Inflammatory macrophage (primary cell): ENCODE results near the gene KIRREL1.
A peak's percentile ranks its signal among the peaks of the same experiment; 100 is the strongest.
"Not testable (repeated sequence)": the region's sequence is repeated elsewhere in the genome, so short reads cannot be mapped to it uniquely, and the experiment has no call there.

Experiments
- DNase-seq, 2 donors: peaks; one replicate each; pipeline ENCODE4 v3.0.0-alpha.2; 2020 to 2022

Gene KIRREL1

GRCh38 chr1:158112994-158113758, 119.7 kb downstream of the KIRREL1 start:
- peak in 1 of 2 donors; percentile 10 for DNase-seq

DNA sequence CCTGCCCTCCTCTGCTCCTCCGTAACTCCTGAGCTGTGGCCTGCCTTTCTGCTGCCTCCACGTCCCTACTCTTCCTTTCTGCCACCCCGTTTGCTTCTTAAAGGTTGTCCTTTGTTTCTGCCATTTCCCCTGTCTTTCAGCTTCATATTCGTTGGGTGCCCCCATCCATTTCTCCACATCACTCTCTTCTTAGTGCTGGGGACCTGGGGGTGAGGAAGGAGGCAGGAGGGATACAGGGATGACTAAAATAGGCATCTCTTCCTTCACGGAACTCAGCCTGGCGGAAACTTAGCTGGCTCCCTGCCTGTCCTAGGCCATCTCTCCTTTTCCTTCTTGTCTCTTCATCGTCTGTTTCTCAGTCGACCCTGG, 120.3 kb downstream of the KIRREL1 start:
- DNase-seq, result no peak

DNA sequence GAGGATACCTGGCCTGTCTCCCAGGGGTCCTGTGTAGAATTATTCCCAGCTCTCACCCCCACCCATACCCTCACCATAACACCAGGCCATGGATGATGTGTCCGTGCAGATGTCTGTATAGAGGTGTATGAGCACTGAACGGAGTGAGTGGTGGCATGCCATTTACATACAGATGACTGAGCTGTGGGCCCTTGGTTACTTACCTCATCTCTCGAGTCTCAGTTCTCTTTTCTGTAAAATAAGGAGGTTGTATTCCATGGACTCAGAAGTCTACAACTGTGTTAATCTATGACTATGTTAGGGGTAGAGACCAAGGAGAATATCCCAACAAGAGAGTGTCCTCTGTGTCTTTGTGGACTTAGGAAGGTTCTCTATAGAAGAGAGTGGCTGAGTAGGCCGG, 121.7 kb downstream of the KIRREL1 start:
- peak; percentile 39 to 51 for DNase-seq

- no peak for DNase-seq
Measured at GRCh38 chr1:158116311-158117167, 123.1 kb downstream of the KIRREL1 start.

DNA sequence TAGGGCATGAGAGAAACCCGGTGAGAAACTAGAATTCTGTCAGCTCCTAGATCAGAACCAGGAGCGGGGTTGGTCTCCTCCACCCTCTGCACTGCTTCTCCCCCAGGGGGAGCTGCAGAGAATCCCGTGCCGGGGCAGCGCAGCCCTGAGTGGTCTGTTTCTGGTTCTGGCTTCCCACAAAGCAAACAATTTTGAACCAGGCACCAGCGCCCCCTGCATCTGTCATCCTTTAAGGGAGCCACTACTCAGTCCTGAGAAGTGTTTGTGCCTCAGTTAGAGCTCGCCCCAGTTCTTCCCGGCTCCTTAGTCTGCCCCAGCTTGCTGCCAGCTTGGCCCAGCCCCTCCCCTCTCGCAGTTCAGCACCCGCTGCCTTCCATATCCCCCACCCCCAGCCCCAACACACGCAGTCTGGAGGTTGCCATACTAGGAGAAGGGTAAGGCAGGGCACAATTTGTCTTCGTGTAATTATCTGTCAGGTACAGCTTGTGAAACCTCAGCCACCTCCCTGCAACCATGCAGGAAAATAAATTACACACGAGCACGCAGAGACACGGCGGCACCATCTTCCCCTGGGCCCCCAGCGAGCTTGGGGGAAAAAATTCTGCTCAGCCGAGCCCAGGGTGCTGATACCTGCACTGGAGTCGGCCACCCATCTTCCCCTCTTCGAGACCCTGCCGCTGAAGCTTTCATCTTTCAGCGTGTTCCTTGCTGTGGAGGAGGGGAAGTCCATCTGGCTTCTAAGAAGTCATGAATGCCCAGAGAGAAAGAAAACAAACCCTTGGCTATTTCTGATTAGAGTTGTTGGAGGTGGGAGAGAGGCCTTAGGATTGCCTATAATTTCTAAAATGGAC, 124.6 kb downstream of the KIRREL1 start:
- peak; percentile 26 to 50 for DNase-seq

DNA sequence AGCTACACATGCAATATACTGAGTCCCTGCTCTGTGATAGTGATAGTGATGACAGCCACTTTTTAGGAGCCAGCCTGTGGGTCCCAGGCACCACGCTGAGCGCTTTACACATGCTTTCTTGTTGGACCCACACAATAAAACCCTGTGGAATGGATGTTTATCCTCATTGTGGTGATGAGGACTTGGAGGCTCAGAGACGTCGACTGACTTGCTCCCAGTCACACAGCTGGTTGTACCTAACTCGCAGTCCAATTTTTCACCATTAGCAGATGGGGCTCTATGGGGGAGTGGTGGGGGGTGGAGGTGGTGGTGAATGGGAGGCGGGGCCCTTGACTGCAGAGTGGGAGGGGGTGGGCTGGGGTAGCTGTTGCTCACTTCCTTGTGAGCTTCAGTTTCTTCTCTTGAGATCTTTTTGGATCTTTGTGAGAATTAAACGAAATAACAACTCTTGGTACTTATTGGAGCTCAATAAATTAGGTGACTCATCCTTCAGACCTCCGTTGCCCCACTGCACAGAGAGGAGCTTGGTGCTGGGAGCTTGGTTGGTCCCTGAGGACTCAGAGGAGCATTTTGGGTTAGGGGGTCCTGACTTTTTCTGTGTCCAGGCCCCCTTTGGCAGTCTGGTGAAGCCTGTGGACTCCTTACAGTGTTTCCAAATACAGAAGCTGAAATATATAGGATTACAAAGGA, 125.4 kb downstream of the KIRREL1 start:
- no peak for DNase-seq

DNA sequence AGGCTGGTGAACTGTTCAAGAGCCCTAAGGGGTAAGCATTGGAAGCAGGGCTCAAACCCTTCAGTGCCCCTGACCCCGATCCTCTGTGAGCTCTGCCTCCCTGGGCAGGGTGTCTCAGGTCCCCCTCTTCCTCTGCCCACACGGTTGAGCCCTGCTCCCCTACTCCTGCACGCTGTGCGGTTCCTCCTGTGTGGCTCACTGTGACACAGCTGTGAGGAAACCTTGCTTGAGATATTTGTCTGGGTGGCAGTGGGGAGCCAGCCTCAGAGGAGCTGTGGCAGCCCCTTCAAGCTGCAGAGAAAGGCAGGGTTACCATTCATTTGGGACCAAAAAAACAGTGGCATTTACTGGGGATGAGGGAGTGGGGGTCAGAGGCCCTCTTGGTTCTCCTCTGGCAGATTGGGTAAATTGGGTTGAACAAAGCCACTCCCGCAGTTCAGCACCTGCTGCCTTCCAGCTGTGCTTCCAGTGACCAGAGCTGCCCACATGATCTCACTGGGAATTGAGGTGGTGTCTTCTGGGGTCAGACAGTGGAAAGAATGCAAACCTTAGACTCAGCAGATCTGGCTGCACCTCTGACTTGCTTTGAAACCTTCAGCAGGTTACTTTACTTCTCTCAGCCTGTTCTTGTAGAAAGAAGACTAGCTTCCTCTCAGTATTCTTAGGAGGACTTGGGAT, 126.7 kb downstream of the KIRREL1 start:
- DNase-seq, result no peak

- no peak for DNase-seq
Measured at GRCh38 chr1:158121604-158122254, 128.3 kb downstream of the KIRREL1 start.

DNA sequence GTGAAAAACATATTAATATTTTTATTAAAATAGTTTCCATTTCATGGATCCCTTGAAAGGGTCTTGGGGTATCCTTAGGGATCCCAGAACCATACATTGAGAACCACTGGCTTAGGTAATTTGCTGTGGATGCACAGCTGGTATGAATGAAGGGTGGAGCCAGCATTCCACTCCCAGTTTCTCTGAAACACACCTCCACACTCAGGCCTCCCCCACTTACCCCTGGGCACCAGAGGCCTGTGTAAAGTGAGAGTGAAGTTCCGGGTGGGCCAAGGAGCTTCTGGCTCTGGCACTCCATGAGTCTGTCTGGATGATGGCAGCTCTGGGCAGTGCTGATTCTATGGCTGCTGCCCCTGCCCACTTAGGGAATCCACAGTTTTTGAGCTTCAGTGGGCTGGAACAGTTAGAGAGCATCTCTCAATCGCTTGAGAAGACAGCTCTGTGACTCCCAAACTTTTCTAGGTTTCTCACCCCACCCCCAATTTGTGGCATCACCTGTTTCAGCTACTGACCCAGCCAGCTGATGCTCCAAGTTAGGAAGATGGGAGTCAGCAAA, 129.5 kb downstream of the KIRREL1 start:
- DNase-seq, result no peak

GRCh38 chr1:158124034-158124433, 130.6 kb downstream of the KIRREL1 start:
- DNase-seq, result no peak

GRCh38 chr1:158124999-158125398, 131.6 kb downstream of the KIRREL1 start:
- DNase-seq, result peak; percentile 91 to 93

DNA sequence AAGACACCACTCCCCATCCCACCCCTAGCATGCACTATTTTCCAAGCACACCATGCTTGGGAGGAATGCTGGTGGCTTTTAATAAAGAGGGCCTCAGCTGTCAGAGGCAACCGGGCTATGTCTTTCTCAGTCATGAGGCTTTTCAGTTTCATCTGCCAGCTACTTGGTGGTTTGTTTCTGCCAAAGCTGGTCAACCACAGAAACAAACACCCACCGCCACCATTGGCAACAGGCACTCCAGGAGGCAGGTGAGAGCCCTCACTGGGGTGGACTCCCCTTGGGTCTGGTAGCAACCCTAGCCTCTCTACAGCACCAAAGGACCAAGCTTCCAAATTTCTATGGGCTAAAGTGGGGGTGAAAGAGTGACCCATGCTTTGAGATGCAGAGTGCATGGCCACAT, 133.0 kb downstream of the KIRREL1 start:
- DNase-seq, result no peak

- not testable (repeated sequence) for DNase-seq
Measured at GRCh38 chr1:158128531-158128930, 135.1 kb downstream of the KIRREL1 start.

DNA sequence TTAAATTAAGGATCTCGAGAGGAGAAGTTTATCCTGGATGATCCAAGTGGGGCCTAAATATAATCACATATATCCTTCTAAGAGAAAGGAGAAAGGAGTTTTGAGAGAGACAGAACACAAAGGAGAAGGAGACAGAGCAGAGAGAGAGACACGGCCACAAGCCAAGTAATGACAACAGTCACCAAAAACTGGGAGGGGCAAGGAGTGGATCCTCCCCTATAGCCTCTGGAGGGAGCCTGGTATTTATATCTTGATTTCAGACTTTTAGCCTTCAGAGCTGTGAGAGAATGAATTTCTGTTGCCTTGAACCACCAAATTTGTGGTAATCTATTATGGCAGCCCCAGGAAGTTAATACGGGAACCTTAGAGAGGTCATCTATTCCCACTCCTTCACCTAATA, 137.8 kb downstream of the KIRREL1 start:
- DNase-seq, result no peak

DNA sequence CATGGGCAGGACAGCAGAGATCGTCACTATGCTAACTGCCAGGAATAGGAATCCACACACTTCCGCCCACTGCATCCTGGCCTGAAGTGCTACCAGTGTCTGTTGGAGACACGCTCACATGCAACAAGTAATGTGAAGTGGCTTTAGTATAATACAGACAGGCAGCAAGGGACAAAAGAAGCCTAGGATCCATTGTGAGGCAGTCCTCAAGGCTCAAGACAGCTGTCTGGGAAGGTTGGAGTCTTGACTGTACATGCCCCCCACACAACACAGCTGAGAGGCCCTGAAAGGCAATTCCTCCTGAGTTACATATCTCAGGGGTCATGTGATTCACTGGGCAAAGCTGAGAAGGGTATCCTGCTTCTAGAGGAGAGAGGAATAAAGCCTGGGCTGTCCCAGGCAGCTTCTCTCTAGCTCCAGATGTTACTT, 147.3 kb downstream of the KIRREL1 start:
- peak in 1 of 2 donors; percentile 44 for DNase-seq

DNA sequence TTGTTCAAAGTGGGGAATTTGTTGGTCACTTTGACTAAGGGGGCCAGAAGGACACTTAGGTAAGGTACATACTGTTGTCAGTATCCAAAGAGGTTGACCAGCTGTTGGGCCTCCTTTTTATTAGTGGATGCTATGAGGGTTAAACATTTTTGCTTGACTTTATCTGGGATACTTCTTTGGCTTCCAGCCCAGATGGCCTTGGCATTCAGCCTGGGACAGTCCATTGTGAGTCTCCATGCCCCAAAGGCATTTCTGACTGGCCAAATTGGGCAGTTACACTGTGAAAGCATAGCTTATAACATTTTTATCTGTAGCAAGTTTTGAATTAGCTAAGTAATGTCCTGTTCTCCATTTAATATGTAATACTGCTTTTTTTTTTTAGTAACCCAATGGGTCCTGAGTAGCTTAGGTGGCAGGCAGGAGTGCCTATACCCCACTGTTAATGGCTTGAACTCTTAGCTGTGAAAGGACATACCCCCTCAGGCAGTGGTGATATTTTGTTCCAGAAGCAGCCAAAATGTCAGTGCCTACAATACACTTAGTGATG, 151.8 kb downstream of the KIRREL1 start:
- no peak for DNase-seq

DNA sequence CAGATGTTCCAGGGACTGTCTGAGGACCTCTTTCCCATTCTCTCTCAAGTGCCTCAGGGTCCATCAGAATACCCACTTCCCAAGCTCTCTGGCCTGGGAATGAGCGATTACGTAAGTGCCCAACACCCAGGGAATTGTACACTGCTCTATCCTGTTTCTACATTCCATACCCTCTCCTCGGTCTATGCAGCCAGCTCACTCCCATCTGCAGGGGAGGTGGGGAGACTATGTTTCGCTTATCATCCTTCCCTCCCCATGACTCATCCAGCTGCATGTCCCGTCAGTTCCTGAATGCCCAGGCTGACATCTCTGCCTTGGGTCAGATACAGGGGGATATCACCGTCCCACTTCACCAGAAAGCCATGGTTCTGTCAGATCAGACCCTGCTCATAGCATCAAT, 152.7 kb downstream of the KIRREL1 start:
- DNase-seq, result no peak

- no peak for DNase-seq
Measured at GRCh38 chr1:158146739-158147138, 153.3 kb downstream of the KIRREL1 start.

- peak; percentile 49 to 56 for DNase-seq
Measured at GRCh38 chr1:158147401-158147800, 154.0 kb downstream of the KIRREL1 start.

- peak; percentile 80 to 86 for DNase-seq
Measured at GRCh38 chr1:158147869-158148268, 154.4 kb downstream of the KIRREL1 start.
